Trophoblast cell (in vitro differentiated cells and primary cell): ENCODE measurements around the gene EDN1.
"Not testable (repeated sequence)": the region's sequence is repeated elsewhere in the genome, so short reads cannot be mapped to it uniquely, and the experiment has no call there.

Experiments used
- DNase-seq, 2 donors: peaks; one replicate each; pipeline ENCODE4 v3.0.0-alpha.2; 2016
- H2AFZ ChIP-seq: 2 replicates; pipeline ENCODE4 v1.6.1; 2013; ENCODE audit warnings: low read length, moderate library complexity, mild to moderate bottlenecking; ENCODE audit not compliant: insufficient read depth, poor library complexity
- H2AK5ac ChIP-seq: 2 replicates; pipeline ENCODE4 v1.6.1; 2013; ENCODE audit warnings: mild to moderate bottlenecking, low read length
- H2BK120ac ChIP-seq: 2 replicates; pipeline ENCODE4 v1.6.1; 2013; ENCODE audit warnings: low read length, mild to moderate bottlenecking, moderate library complexity; ENCODE audit not compliant: insufficient read depth, poor library complexity
- H2BK12ac ChIP-seq: 2 replicates; pipeline ENCODE4 v1.6.1; 2013; ENCODE audit warnings: mild to moderate bottlenecking, low read length, moderate library complexity
- H2BK5ac ChIP-seq: 2 replicates; pipeline ENCODE4 v1.6.1; 2013; ENCODE audit warnings: low read length, low read depth, moderate library complexity, mild to moderate bottlenecking; ENCODE audit not compliant: poor library complexity
- H3K14ac ChIP-seq: 2 replicates; pipeline ENCODE4 v1.6.1; 2013; ENCODE audit warnings: mild to moderate bottlenecking, low read length
- H3K18ac ChIP-seq: 2 replicates; pipeline ENCODE4 v1.6.1; 2013; ENCODE audit warnings: mild to moderate bottlenecking, low read length
- H3K23ac ChIP-seq: 2 replicates; pipeline ENCODE4 v1.6.1; 2013; ENCODE audit warnings: low read length
- H3K27ac ChIP-seq: 2 replicates; pipeline ENCODE4 v1.5.1; 2013; ENCODE audit warnings: low read depth, mild to moderate bottlenecking, inconsistent platforms, low read length, moderate library complexity
- H3K27me3 ChIP-seq: 2 replicates; pipeline ENCODE4 v1.6.1; 2013; ENCODE audit warnings: inconsistent platforms, mild to moderate bottlenecking, low read length, moderate library complexity; ENCODE audit not compliant: insufficient read depth
- H3K36me3 ChIP-seq, 2 experiments: 1 replicate in 1 of 2; 2 replicates in 1 of 2; pipeline ENCODE4 v1.6.1; 2013; ENCODE audit warnings: low read length in 2 of 2, mild to moderate bottlenecking in 2 of 2, moderate library complexity in 1 of 2; ENCODE audit not compliant: insufficient read depth in 2 of 2, control insufficient read depth in 1 of 2
- H3K4ac ChIP-seq: 2 replicates; pipeline ENCODE4 v1.6.1; 2013; ENCODE audit warnings: low read depth, mild to moderate bottlenecking, low read length, moderate library complexity
- H3K4me1 ChIP-seq, 2 experiments: 1 replicate in 1 of 2; 2 replicates in 1 of 2; pipeline ENCODE4 v1.6.1; 2013; ENCODE audit warnings: low read length in 2 of 2, mild to moderate bottlenecking in 2 of 2, moderate library complexity in 1 of 2; ENCODE audit not compliant: insufficient read depth in 2 of 2, control insufficient read depth in 1 of 2
- H3K4me2 ChIP-seq: 2 replicates; pipeline ENCODE4 v1.6.1; 2013; ENCODE audit warnings: inconsistent platforms, mild to moderate bottlenecking, low read length, moderate library complexity
- H3K4me3 ChIP-seq: 2 replicates; pipeline ENCODE4 v1.5.1; 2013; ENCODE audit warnings: mild to moderate bottlenecking, low read depth, low read length, inconsistent platforms
- H3K79me1 ChIP-seq: one replicate; pipeline ENCODE4 v1.6.1; 2013; ENCODE audit warnings: low read length
- H3K79me2 ChIP-seq: 2 replicates; pipeline ENCODE4 v1.6.1; 2013; ENCODE audit warnings: low read length, mild to moderate bottlenecking; ENCODE audit not compliant: control insufficient read depth, insufficient read depth, poor library complexity
- H3K9ac ChIP-seq: 2 replicates; pipeline ENCODE4 v1.6.1; 2013; ENCODE audit warnings: mild to moderate bottlenecking, low read length
- H3K9me3 ChIP-seq: 2 replicates; pipeline ENCODE4 v1.6.1; 2013; ENCODE audit warnings: low read depth, mild to moderate bottlenecking, control low read depth, inconsistent platforms, low read length; ENCODE audit not compliant: insufficient read depth
- H4K12ac ChIP-seq: 2 replicates; pipeline ENCODE4 v1.6.1; 2013; ENCODE audit warnings: low read depth, mild to moderate bottlenecking, low read length, moderate library complexity
- H4K8ac ChIP-seq: 2 replicates; pipeline ENCODE4 v1.6.1; 2013; ENCODE audit warnings: low read depth, mild to moderate bottlenecking, low read length, moderate library complexity
- H4K91ac ChIP-seq: one replicate; pipeline ENCODE4 v1.6.1; 2013; ENCODE audit warnings: low read depth, mild to moderate bottlenecking, low read length, moderate library complexity
- WGBS: extraction: QIAGEN DNeasy Blood & Tissue Kit; methylation state at CpG from one replicate; pipeline ENCODE4 v1.1.7; 2013; ENCODE audit warnings: missing lambda C conversion rate; ENCODE audit not compliant: insufficient read length, insufficient coverage; ENCODE audit errors: extremely low coverage; 5-methylcytosine and 5-hydroxymethylcytosine counted together

EDN1 gene

GRCh38 chr6:12331951-12332749 lies 42.0 kb downstream of the EDN1 start:
- Histone ChIP-seq H3K4ac (no peak overlapping the region), H4K8ac (no peak overlapping the region), H3K4me3 (no peak overlapping the region), H3K79me2 (no peaks in the 10 kb centered on the region), H3K27ac (no peak overlapping the region), H3K36me3 (no peaks in the 10 kb centered on the region), H3K4me2 (no peak overlapping the region), H4K12ac (no peak overlapping the region), H3K18ac (no peak overlapping the region), H3K9ac (no peak overlapping the region), H2AFZ (no peak overlapping the region), H3K14ac (no peak overlapping the region), H2BK5ac (no peak overlapping the region), H4K91ac (no peak overlapping the region), H3K23ac (no peak overlapping the region), H3K79me1 (no peaks in the 10 kb centered on the region), H3K9me3 (no peaks in the 10 kb centered on the region), H2BK12ac (no peak overlapping the region), H2AK5ac (no peak overlapping the region), H2BK120ac (no peak overlapping the region), H3K4me1 (peaks cover 11 to 18% of the 10 kb centered on the region in 2 experiments), H3K27me3 (no peaks in the 10 kb centered on the region)
- DNase-seq = peak; percentile 81 to 94
- no CpG with 5 or more reads among the region's 8 CpGs for WGBS

GRCh38 chr6:12332750-12333079 lies 42.6 kb downstream of the EDN1 start:
- H3K36me3 ChIP-seq, H2BK12ac ChIP-seq, H3K27ac ChIP-seq, H3K9ac ChIP-seq, H3K23ac ChIP-seq, H3K79me1 ChIP-seq, H4K91ac ChIP-seq, H3K4me2 ChIP-seq, H4K12ac ChIP-seq, H3K9me3 ChIP-seq, H2AFZ ChIP-seq, H3K4ac ChIP-seq, DNase-seq, H2BK120ac ChIP-seq, H4K8ac ChIP-seq, H3K27me3 ChIP-seq, H3K79me2 ChIP-seq, H3K4me3 ChIP-seq, H3K18ac ChIP-seq, H2AK5ac ChIP-seq, H3K14ac ChIP-seq, H2BK5ac ChIP-seq: not testable (repeated sequence)
- peaks cover 11 to 18% of the 10 kb centered on the region in 2 experiments for H3K4me1 ChIP-seq
- no CpG with 5 or more reads among the region's 5 CpGs for WGBS

DNA sequence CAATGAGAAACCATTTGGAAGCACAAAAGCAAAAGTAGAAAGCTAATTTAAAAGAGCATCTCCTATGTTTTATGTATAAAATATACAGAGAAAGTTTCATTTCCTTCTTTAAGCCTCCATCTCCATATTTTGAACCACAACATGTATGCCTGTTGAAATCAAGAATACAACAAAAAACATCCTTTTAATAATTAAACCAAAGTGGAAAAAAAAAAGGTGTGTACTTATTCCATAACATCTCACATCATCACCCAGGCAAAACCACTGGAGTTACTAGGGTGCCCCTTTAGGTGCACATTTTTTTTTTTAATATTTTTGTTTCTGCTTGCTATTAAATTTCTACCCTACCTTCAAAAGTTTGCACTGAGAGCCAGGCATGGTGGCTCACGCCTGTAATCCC lies 43.0 kb downstream of the EDN1 start:
- Histone ChIP-seq H2BK120ac (no peak overlapping the region), H3K27me3 (no peaks in the 10 kb centered on the region), H3K14ac (no peak overlapping the region), H4K91ac (no peak overlapping the region), H3K79me2 (no peaks in the 10 kb centered on the region), H3K4me2 (no peak overlapping the region), H4K8ac (no peak overlapping the region), H3K79me1 (no peaks in the 10 kb centered on the region), H4K12ac (no peak overlapping the region), H3K9ac (no peak overlapping the region), H2BK5ac (no peak overlapping the region), H3K4me1 (peaks cover 11 to 15% of the 10 kb centered on the region in 2 experiments), H3K23ac (no peak overlapping the region), H3K27ac (no peak overlapping the region), H2AK5ac (no peak overlapping the region), H3K4ac (no peak overlapping the region), H3K9me3 (no peaks in the 10 kb centered on the region), H3K18ac (no peak overlapping the region), H3K36me3 (no peaks in the 10 kb centered on the region), H3K4me3 (no peak overlapping the region), H2AFZ (no peak overlapping the region), H2BK12ac (no peak overlapping the region)
- no CpG with 5 or more reads among the region's 1 CpG for whole genome bisulfite sequencing
- no peak for DNase-seq

GRCh38 chr6:12334526-12335130 lies 44.5 kb downstream of the EDN1 start:
- no peak overlapping the region for H2BK120ac ChIP-seq
- no peaks in the 10 kb centered on the region for H3K79me2 ChIP-seq
- H2BK5ac ChIP-seq = no peak overlapping the region
- no peak overlapping the region for H2AFZ ChIP-seq
- H3K4ac ChIP-seq = no peak overlapping the region
- no peak overlapping the region for H3K23ac ChIP-seq
- H2BK12ac ChIP-seq = no peak overlapping the region
- H4K8ac ChIP-seq = no peak overlapping the region
- no CpG with 5 or more reads among the region's 4 CpGs for WGBS
- H3K4me1 ChIP-seq = peaks cover 4 to 6% of the 10 kb centered on the region in 2 experiments
- no peak for DNase-seq
- H3K27me3 ChIP-seq = no peaks in the 10 kb centered on the region
- no peak overlapping the region for H4K91ac ChIP-seq
- no peak overlapping the region for H4K12ac ChIP-seq
- H3K9ac ChIP-seq = no peak overlapping the region
- H3K9me3 ChIP-seq = no peaks in the 10 kb centered on the region
- no peak overlapping the region for H3K18ac ChIP-seq
- no peaks in the 10 kb centered on the region for H3K36me3 ChIP-seq
- H2AK5ac ChIP-seq = no peak overlapping the region
- no peak overlapping the region for H3K14ac ChIP-seq
- H3K27ac ChIP-seq = no peak overlapping the region
- no peaks in the 10 kb centered on the region for H3K79me1 ChIP-seq
- no peak overlapping the region for H3K4me3 ChIP-seq
- H3K4me2 ChIP-seq = no peak overlapping the region
